GM19239 (cell line): ENCODE data around the gene CYB5A.

Source experiments
- DNase-seq: peaks from one replicate; pipeline ENCODE4 v3.0.0; 2011; ENCODE audit warnings: low spot score; ENCODE audit not compliant: insufficient read length
- FAIRE-seq: peaks from 2 replicates; lab custom pipeline; 2011; peaks lifted over from hg19 to GRCh38; lab: Jason Lieb, UNC

The CYB5A gene

DNA sequence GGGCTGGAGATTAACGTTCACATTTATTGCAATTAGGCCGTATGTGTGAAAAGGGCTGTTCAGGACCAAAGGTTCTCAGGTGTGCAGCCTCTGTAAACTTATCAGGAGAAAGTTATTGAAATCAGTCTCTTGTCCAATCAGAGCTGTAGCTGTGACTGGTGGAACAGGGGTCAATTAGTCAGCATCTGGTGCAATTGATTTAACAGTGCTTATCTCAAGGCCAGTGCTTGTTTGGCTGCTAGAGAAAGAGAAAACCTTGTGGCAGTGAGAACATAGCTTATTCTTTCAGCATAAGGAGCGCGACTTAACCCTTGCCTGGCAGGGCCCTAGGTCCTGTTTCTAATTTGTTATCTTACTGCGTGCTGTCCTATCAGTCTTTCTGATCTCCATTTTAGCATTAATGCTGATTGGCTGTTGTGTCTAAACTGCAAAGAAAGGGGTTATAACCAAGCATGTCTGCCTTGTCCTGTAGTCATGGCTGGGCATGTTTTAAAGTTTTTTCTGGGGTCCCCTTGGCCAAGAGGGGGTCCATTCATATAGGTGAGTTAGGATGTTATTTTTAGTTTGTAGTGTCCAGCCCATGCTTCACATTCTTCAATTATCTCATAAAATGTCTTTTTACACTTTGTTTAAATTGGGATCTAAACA, 66.4 kb downstream of the CYB5A start:
- no peak for DNase-seq
- no peak for FAIRE-seq

DNA sequence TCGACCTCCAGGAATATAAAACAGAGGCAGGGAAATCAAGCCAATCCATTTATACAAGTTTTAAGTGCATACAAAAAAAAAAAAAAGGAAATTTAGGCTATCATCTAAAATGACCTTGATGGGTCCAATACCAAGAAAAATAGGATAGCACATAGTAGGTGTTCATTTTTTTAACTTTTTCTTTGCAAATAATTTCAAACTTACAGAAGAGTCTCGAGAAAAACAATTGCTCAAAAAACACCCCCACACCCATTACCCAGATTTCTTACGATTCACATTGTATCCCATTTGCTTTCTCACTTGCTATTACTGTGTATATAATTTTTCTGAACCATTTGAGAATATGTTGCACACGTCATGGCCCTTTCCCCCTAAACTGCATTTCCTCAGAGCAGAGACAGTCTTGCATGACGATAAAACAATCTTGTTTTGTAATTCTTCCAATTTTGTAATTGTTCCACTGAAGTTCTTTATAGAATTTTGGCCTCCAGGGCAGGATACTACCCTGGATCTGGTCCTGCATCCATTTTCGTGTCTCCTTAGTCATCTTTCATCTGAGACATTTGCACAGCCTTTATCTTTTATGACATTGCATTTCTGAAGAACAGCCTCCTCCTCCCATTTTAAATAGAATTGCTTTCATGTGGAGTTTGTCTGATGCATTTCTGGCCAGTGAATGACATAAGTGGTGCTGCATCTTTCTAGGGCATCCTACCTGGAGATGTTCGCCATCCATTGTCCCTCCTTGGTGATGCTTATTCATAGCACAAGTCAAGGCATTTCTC, 68.9 kb downstream of the CYB5A start:
- FAIRE-seq (no peak), DNase-seq (no peak)

DNA sequence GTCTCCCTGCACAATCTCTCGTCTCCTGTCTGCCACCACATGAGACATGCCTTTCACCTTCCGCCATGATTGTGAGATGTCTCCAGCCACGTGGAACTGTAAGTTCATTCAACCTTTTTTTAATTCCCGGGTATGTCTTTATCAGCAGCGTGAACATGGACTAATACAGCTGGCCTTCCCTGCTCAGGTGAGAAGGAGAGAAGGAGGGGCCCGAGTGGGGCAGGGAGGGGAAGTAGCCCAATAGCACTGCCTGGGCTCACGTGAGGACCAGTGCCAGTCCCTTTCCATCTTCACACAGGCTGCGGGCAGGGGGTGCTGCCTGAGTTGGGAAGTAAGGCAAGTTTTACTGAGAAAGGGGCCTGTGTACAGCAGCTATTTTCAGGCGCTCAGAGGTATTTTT, 70.7 kb downstream of the CYB5A start:
- no peak for DNase-seq
- FAIRE-seq = no peak

DNA sequence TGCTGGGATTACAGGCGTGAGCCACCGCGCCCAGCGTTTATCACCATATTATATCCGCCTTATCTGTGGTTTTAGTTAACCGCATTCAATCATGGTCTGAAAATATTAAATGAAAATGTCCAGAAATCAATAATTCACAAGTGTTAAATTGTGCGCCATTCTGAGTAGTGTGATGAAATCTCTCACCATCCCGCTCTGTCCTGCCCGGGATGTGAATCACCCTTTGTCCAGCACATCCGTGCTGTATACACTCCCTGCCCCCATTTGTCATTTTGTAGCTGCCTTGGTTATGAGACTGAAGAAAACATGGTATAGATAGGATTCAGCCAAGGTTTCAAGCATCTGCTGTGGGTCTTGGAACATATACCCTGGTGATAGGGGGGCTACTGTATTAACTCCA, 72.7 kb downstream of the CYB5A start:
- DNase-seq (no peak), FAIRE-seq (no peak)

DNA sequence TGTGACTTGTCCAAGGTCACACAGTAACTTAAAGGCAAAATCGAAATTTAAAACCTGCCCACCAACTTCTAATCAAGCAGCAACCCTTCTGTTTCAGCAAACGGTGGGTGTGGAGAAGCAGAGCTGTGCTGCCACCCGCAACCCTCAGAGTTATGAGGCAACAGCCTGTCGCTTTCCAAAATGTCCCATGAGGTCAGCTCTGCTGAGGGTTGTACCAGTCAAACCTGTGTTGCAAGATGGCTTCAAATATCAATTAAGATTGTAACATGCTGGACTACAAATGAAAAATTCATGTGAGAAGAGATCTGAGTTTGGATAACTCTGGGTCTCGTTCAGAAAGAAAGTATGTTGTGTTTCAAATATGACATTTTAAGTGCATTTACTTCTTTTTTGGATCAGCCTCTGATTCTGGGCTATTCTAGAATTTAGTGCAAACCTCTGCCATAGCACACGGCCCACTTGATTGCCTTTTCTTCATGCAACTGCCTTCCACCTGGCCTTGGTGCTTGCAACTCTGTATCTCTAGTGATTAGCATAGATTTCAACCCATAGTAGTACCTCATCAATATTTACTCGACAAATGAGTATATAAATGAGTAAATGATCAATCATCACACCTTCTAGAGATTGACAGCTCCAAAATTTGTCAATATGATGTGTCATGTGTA, 74.2 kb downstream of the CYB5A start:
- DNase-seq (no peak), FAIRE-seq (no peak)

DNA sequence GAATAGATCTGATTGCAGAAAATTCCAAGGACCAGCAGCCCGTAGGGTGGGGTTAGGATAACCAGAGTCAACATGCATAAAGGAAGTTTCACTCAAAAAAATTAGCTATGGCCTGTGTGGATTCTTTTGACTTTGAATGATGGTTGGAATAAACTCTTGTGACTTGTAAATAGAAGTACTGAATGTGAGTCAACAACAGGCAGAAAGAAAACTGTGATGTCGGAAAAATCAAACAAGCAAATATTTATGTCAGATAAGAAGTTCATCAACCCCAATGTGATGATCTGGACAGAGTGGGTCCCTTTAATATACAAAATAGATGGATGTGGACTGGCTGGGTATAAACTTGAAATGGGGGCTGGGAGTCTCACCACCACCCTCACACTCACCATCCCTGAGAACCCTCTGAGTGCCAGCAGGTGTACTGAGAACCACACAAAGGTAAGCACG, 75.1 kb downstream of the CYB5A start:
- no peak for DNase-seq
- FAIRE-seq = no peak

DNA sequence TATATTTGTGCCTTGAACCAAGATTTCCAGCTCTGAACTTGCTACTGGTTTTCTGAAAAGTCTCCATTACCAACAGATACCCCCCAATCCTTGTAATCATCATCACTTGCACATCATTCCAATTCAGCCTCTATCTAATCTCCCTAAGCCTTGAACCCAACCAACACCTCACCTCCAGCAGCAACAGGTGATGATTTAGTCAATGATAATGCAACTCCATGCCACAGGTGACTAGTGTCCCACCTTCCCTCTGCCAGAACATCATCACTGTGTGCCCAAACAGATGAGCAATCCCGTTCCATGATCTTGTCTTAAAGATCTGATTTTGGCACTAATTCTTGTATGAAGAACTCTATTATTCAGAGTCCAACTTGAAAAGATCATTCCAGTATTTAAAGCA, 75.9 kb downstream of the CYB5A start:
- FAIRE-seq (no peak), DNase-seq (no peak)

DNA sequence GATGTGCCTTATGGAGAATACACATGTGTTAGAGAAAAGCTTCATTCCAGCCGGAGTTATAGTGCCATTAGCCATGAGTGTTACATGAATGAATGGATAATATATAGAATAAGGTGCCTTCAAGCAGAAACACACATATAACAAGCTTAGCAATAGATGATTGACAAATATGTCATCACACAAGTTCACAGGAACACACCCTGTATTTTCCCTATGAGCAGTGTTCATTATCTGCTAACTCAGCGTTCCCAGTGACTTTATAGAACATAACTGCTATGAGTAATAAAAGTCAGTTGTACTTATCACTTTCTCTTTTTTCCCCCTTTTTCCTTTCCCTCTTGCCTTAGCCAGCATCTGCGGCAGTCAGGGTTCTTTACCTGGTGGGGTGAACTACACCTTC, 78.3 kb downstream of the CYB5A start:
- DNase-seq (no peak), FAIRE-seq (no peak)

DNA sequence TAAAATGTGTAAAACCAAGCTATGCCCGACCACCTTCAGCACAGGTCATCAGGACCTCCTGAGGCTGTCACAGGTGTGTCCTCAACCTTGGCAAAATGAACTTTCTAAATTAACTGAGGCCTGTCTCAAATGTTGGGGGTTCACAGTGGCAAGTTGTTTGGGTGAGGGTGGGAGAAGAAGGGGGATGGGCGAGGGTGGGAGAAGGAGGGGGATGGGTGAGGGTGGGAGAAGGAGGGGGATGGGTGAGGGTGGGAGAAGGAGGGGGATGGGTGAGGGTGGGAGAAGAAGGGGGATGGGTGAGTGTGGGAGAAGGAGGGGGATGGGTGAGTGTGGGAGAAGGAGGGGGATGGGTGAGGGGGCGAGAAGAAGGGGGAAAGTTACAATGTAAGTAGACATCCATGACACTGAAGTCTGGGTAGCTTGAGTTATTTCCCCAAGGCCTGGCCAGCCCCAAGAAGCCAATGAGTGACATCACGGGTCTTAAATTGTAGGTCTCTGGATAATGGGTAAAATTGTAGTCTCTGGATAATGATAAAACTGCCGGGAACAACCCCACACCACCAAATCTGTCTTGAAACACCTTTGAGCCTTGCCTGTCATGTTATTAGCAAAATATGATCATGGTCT, 87.1 kb downstream of the CYB5A start:
- DNase-seq (no peak), FAIRE-seq (no peak)

DNA sequence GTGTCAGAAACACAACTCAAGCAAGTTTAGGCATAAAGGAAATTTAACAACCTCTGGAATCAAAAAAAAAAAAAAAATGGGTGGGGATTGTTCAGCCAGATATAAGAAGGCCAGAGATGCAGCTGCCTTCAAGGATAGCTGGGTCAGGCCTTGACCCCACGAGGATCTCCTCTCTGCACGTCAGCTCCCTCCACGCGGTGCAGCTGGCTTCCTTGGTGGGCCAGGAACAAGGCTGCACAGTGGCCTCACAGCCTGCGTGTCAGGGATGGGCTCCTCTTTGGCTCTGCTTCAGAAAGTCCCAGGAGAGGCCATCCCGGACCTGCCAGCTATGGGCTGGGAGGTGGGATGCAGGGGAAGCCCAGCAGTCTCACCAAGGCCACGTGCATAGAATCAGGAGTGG, 88.0 kb downstream of the CYB5A start:
- DNase-seq (no peak), FAIRE-seq (no peak)
